Spinal cord (tissue), 10 donors: ENCODE data around the gene ELOVL7. TPM values are rescaled to one million over a fixed set of nuclear protein-coding genes. Genes with fewer than 3 reads are reported as not detected.

Experiments
- DNase-seq, 6 donors: peaks; one replicate each; pipeline versions ENCODE4 v3.0.0 to v3.0.0-alpha.2; 2013 to 2015; ENCODE audit warnings: low spot score in 6 of 6, low read depth in 4 of 6
- H3K27ac ChIP-seq: one replicate; pipeline ENCODE4 v1.5.1; 2013; ENCODE audit warnings: low read depth, low read length, control low read depth
- H3K27me3 ChIP-seq: one replicate; pipeline ENCODE4 v1.6.1; 2013; ENCODE audit warnings: low read length; ENCODE audit not compliant: control insufficient read depth, insufficient read depth
- H3K36me3 ChIP-seq: one replicate; pipeline ENCODE4 v1.6.1; 2013; ENCODE audit warnings: low read length; ENCODE audit not compliant: control insufficient read depth, insufficient read depth
- H3K4me1 ChIP-seq: one replicate; pipeline ENCODE4 v1.6.1; 2013; ENCODE audit warnings: low read length; ENCODE audit not compliant: control insufficient read depth, insufficient read depth
- H3K4me3 ChIP-seq: one replicate; pipeline ENCODE4 v1.5.1; 2013; ENCODE audit warnings: low read depth, low read length, control low read depth
- H3K9me3 ChIP-seq: one replicate; pipeline ENCODE4 v1.6.1; 2013; ENCODE audit warnings: low read length; ENCODE audit not compliant: control insufficient read depth, insufficient read depth
- WGBS: methylation state at CpG from one replicate; pipeline ENCODE4 v1.1.5; 2013; ENCODE audit warnings: missing lambda C conversion rate; ENCODE audit not compliant: insufficient coverage; 5-methylcytosine and 5-hydroxymethylcytosine counted together
- polyA plus RNA-seq, 2 donors: library from polyadenylated mRNA; unstranded; fragments of 120-200 nt; gene quantifications; one replicate each; pipeline ENCODE4 v1.2.1, GENCODE V29; 2013; ENCODE audit not compliant: insufficient read length in 2 of 2
- total RNA-seq, 2 donors: library from RNA; depleted of rRNA in 1 of 2; stranded (reverse); fragments of 120-200 nt in 1 of 2; fragments of >200 nt in 1 of 2; gene quantifications; one replicate each; pipeline versions ENCODE4 v1.2.3 to v1.2.4, GENCODE V29; 2013 to 2014
- donor health status: healthy.

ELOVL7 gene
- total and polyA plus RNA-seq, 4 donors = 3.9 to 20.5 (median 4.4) TPM

DNA sequence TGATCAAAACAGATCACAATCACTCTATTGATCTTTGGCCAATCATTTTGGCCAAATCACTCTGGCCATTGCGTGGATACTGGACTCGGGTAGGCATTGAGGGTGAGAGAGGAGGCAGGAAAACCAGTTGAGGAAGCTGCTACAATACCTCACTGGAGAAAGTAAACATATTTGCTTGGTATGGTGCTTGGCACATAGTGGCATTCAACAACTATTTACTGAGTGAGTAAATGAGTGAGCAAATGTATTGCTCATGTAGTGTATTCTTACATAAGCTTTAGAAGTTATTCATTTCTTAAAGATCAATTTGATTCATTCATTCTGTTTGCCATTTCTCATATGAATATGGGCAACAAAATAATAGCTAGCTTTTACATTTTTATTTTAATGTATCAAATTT lies 140.1 kb downstream of the ELOVL7 start:
- Histone ChIP-seq H3K4me3 (no peak overlapping the region), H3K4me1 (peaks cover 3% of the 10 kb centered on the region), H3K9me3 (no peaks in the 10 kb centered on the region), H3K36me3 (no peaks in the 10 kb centered on the region), H3K27me3 (no peaks in the 10 kb centered on the region), H3K27ac (no peak overlapping the region)
- DNase-seq = no peak
- WGBS = no CpG with 5 or more reads among the region's 2 CpGs

Other genes with a start within 250 kb of the ELOVL7 start
- 10 to 100 TPM in 1 of 2 donors, 1 to 10 TPM in 1; 6.5 to 13.2 TPM for gene DEPDC1B, start 144.1 kb downstream of the ELOVL7 start, total RNA-seq
- 1 to 10 TPM; 5.9 to 7.1 TPM for gene DEPDC1B, start 144.1 kb downstream of the ELOVL7 start, polyA plus RNA-seq
- gene ERCC8, start 100.8 kb upstream of the ELOVL7 start, total RNA-seq = 10 to 100 TPM; 26.7 to 30.4 TPM
- gene ERCC8, start 100.8 kb upstream of the ELOVL7 start, polyA plus RNA-seq = 10 to 100 TPM; 21.0 to 23.3 TPM
- gene NDUFAF2, start 100.9 kb upstream of the ELOVL7 start, total RNA-seq = 10 to 100 TPM; 18.2 to 32.8 TPM
- gene NDUFAF2, start 100.9 kb upstream of the ELOVL7 start, polyA plus RNA-seq = 10 to 100 TPM; 39.4 to 40.2 TPM